GM13977 (cell line): ENCODE results near the gene TLR1.

Experiments used
- DNase-seq: peaks from one replicate; pipeline ENCODE4 v3.0.0; 2012; ENCODE audit warnings: low spot score
- CTCF ChIP-seq: IDR thresholded peaks from 2 replicates; pipeline ENCODE4 v1.5.1; 2012; ENCODE audit warnings: mild to moderate bottlenecking, control low read depth; ENCODE audit not compliant: insufficient read depth; ENCODE audit errors: extremely low read depth, missing control alignments
- in situ Hi-C: fragments of 300-500 bp; cut with MboI; formaldehyde crosslinking; loops from one replicate; pipeline ENCODE4 v1.12.0; 2022; ENCODE audit warnings: low sequenced_read_pairs, low pct_unique_long_range_greater_than_20kb, mixed read lengths, inconsistent platforms; ENCODE audit not compliant: unreplicated experiment

Gene TLR1

GRCh38 chr4:38832624-38833528 lies 28.3 kb upstream of the TLR1 start:
- TF ChIP-seq CTCF, result no peak
- DNase-seq, result no peak
- in situ Hi-C loops, result no loop called here

GRCh38 chr4:38832206-38832605 lies 27.6 kb upstream of the TLR1 start:
- TF ChIP-seq CTCF, result no peak
- in situ Hi-C loops, result no loop called here
- DNase-seq, result no peak

GRCh38 chr4:38831653-38832052 lies 27.1 kb upstream of the TLR1 start:
- DNase-seq, result no peak
- in situ Hi-C loops, result no loop called here
- no peak for TF ChIP-seq CTCF

GRCh38 chr4:38829237-38829636 lies 24.6 kb upstream of the TLR1 start:
- no peak for DNase-seq
- no peak for TF ChIP-seq CTCF
- in situ Hi-C loops, result no loop called here

GRCh38 chr4:38823766-38824165 lies 19.2 kb upstream of the TLR1 start:
- no peak for DNase-seq
- in situ Hi-C loops, result no loop called here
- TF ChIP-seq CTCF, result no peak

GRCh38 chr4:38822748-38823303 lies 18.2 kb upstream of the TLR1 start:
- in situ Hi-C loops, result no loop called here
- no peak for TF ChIP-seq CTCF
- DNase-seq, result no peak
